OCI-LY7 (cell line): Measurements from ENCODE around the gene MAGI1. TPM values are rescaled to one million over a fixed set of nuclear protein-coding genes. Genes with fewer than 3 reads are reported as not detected.

ENCODE experiments used
- BruUV-seq: library from RNA; stranded (reverse); fragments of 400-500 nt; replicated peaks from 2 replicates; lab custom pipeline; 2021; lab: Mats Ljungman, UMichigan
- CTCF ChIA-PET: fragments of 300-600 bp; sonication (Branson Sonifier 250); formaldehyde crosslinking; loops from one replicate; lab custom pipeline; 2022; ENCODE audit warnings: antibody characterized with exemption; ENCODE audit not compliant: unreplicated experiment; lab: Charles Lee
- POLR2A ChIA-PET: fragments of 300-600 bp; sonication (Branson Sonifier 250); formaldehyde crosslinking; loops from one replicate; lab custom pipeline; 2022; ENCODE audit warnings: antibody characterized with exemption; lab: Charles Lee
- DNase-seq: peaks from one replicate; pipeline ENCODE4 v3.0.0-alpha.2; 2015; ENCODE audit warnings: low spot score
- H2AFZ ChIP-seq: fragments of 200-600 bp; sonication (generic), shearing (Covaris generic); 2 replicates; pipeline ENCODE4 v1.6.1; 2014; ENCODE audit warnings: mild to moderate bottlenecking, antibody characterized with exemption, low read length, moderate library complexity
- H3K27ac ChIP-seq: fragments of 200-600 bp; sonication (generic); 2 replicates; pipeline ENCODE4 v1.5.1; 2014; ENCODE audit warnings: mixed run types, low read depth, mild to moderate bottlenecking, moderate library complexity, low read length, inconsistent platforms; ENCODE audit not compliant: poor library complexity, severe bottlenecking
- H3K36me3 ChIP-seq: fragments of 200-600 bp; sonication (generic); 2 replicates; pipeline ENCODE4 v1.6.1; 2014; ENCODE audit warnings: mild to moderate bottlenecking, antibody characterized with exemption, low read length, moderate library complexity, mixed read lengths; ENCODE audit not compliant: insufficient read depth
- H3K4me1 ChIP-seq: fragments of 200-600 bp; sonication (generic); 2 replicates; pipeline ENCODE4 v1.5.1; 2014; ENCODE audit warnings: mild to moderate bottlenecking, low read length; ENCODE audit not compliant: insufficient read depth, poor library complexity, severe bottlenecking
- H3K4me2 ChIP-seq: fragments of 200-600 bp; sonication (generic); 2 replicates; pipeline ENCODE4 v1.6.1; 2014; ENCODE audit warnings: mild to moderate bottlenecking, low read length
- H3K4me3 ChIP-seq: fragments of 200-600 bp; sonication (generic); 2 replicates; pipeline ENCODE4 v1.5.1; 2014; ENCODE audit warnings: mild to moderate bottlenecking, low read depth, low read length; ENCODE audit not compliant: poor library complexity, severe bottlenecking
- H3K79me2 ChIP-seq: fragments of 200-600 bp; sonication (generic); 2 replicates; pipeline ENCODE4 v1.6.1; 2016; ENCODE audit warnings: low read depth, mild to moderate bottlenecking, low read length, moderate library complexity, mixed read lengths; ENCODE audit not compliant: insufficient read depth
- H3K9me2 ChIP-seq: fragments of 200-600 bp; sonication (generic); 2 replicates; pipeline ENCODE4 v1.6.1; 2016; ENCODE audit warnings: mild to moderate bottlenecking, low read length, mixed read lengths; ENCODE audit not compliant: insufficient read depth
- H3K9me3 ChIP-seq: fragments of 200-600 bp; sonication (generic); 2 replicates; pipeline ENCODE4 v1.6.1; 2014; ENCODE audit warnings: mild to moderate bottlenecking, mixed run types, low read length, mixed read lengths
- H4K20me1 ChIP-seq: fragments of 200-600 bp; sonication (generic); 2 replicates; pipeline ENCODE4 v1.6.1; 2014; ENCODE audit warnings: mild to moderate bottlenecking, antibody characterized with exemption, low read length, moderate library complexity, mixed read lengths; ENCODE audit not compliant: insufficient read depth
- EZH2phosphoT487 ChIP-seq: fragments of 200-600 bp; sonication (generic); IDR thresholded peaks from 2 replicates; pipeline ENCODE4 v1.6.1; 2018; ENCODE audit warnings: low read depth, borderline replicate concordance, mild to moderate bottlenecking, mixed run types, antibody characterized with exemption, low read length, moderate library complexity, mixed read lengths
- intact Hi-C: fragments of 100-400 bp; cut with micrococcal nuclease; formaldehyde crosslinking; loops from one replicate; pipeline ENCODE4 v1.10.0; 2022; ENCODE audit not compliant: unreplicated experiment
- total RNA-seq, 2 experiments: library from RNA; depleted of rRNA in 1 of 2; stranded (reverse); fragments of >200 nt in 1 of 2; shearing (Covaris generic) in 1 of 2; gene quantifications; 2 replicates each; pipeline ENCODE4 v1.2.3, GENCODE V29; 2014 to 2022
- TF ChIP-seq, protein P1 (sequence below): fragments of 200-600 bp; sonication (generic); conservative IDR thresholded peaks from 2 replicates; pipeline ENCODE4 v1.5.1; 2014; ENCODE audit warnings: mild to moderate bottlenecking, antibody characterized with exemption, low read length, moderate library complexity, mixed read lengths

MAGI1 gene
- total RNA-seq, 2 experiments from 2014 or later = 0.63 to 2.5 TPM

- H4K20me1 ChIP-seq = no peaks in the 10 kb centered on the region
- H3K79me2 ChIP-seq = no peaks in the 10 kb centered on the region
- BruUV-seq = no TSS peak
- ChIA-PET CTCF (no interaction called here), POLR2A (interaction anchor here (0.6 kb wide), 1 partner anchor 321 kb away, joined by 4 read pairs; no protein-coding TSS in a partner anchor)
- H3K4me3 ChIP-seq = no peak overlapping the region
- H3K4me1 ChIP-seq = no peaks in the 10 kb centered on the region
- no peak overlapping the region for H3K4me2 ChIP-seq
- no peak overlapping the region for H2AFZ ChIP-seq
- H3K9me3 ChIP-seq = no peaks in the 10 kb centered on the region
- no peak overlapping the region for H3K27ac ChIP-seq
- intact Hi-C loops = no loop called here
- DNase-seq = no peak
- H3K36me3 ChIP-seq = no peaks in the 10 kb centered on the region
- TF ChIP-seq EZH2phosphoT487 = no peak
- TF ChIP-seq, protein P1, sequence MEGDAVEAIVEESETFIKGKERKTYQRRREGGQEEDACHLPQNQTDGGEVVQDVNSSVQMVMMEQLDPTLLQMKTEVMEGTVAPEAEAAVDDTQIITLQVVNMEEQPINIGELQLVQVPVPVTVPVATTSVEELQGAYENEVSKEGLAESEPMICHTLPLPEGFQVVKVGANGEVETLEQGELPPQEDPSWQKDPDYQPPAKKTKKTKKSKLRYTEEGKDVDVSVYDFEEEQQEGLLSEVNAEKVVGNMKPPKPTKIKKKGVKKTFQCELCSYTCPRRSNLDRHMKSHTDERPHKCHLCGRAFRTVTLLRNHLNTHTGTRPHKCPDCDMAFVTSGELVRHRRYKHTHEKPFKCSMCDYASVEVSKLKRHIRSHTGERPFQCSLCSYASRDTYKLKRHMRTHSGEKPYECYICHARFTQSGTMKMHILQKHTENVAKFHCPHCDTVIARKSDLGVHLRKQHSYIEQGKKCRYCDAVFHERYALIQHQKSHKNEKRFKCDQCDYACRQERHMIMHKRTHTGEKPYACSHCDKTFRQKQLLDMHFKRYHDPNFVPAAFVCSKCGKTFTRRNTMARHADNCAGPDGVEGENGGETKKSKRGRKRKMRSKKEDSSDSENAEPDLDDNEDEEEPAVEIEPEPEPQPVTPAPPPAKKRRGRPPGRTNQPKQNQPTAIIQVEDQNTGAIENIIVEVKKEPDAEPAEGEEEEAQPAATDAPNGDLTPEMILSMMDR = no peak
- no peaks in the 10 kb centered on the region for H3K9me2 ChIP-seq
Observed at GRCh38 chr3:65758438-65758837, 280.3 kb downstream of the MAGI1 start.

GRCh38 chr3:65752636-65753035 lies 286.1 kb downstream of the MAGI1 start:
- no peaks in the 10 kb centered on the region for H3K36me3 ChIP-seq
- no peak overlapping the region for H3K27ac ChIP-seq
- no peaks in the 10 kb centered on the region for H3K9me2 ChIP-seq
- ChIA-PET POLR2A (interaction anchor here (0.6 kb wide), 1 partner anchor 965 kb away, joined by 3 read pairs; no protein-coding TSS in a partner anchor), CTCF (no interaction called here)
- no peaks in the 10 kb centered on the region for H3K79me2 ChIP-seq
- BruUV-seq = no TSS peak
- no peaks in the 10 kb centered on the region for H3K9me3 ChIP-seq
- no peak for DNase-seq
- no peak overlapping the region for H3K4me3 ChIP-seq
- H4K20me1 ChIP-seq = no peaks in the 10 kb centered on the region
- TF ChIP-seq, protein P1 = no peak
- TF ChIP-seq EZH2phosphoT487 = no peak
- no peaks in the 10 kb centered on the region for H3K4me1 ChIP-seq
- intact Hi-C loops = no loop called here
- no peak overlapping the region for H3K4me2 ChIP-seq
- H2AFZ ChIP-seq = no peak overlapping the region

DNA sequence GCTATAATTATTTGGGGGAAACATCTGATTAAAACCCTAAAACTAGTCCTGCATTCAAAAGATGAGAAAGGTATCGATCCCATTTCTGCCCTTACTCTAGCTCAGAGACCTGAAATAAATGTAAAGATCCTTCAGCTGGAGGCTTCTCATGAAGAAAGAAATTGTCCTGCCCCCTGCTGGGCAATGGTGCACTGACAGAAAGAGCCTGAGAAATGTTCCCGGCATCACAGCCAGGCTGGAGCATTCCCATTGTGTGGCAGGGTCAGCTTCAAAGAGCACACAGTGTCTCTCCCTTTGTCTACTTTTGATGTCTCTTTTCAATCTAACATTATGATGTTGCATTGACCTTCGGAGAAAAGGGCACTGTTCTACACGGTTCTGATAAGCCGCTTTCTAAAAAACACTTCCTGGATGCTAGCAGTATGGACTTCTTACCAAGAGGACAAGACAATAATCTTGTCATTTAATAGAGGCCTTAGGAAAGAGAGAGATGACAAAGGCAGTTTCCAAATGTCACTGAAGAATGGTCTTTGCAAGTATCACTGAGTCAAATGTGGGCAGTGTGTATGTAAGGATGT lies 287.5 kb downstream of the MAGI1 start:
- CTCF ChIA-PET = no interaction called here

More for the DNA sequence above, 287.5 kb downstream of the MAGI1 start:
- Histone ChIP-seq H3K9me3 (no peaks in the 10 kb centered on the region), H3K4me3 (no peak overlapping the region), H3K27ac (no peak overlapping the region), H2AFZ (no peak overlapping the region), H3K36me3 (no peaks in the 10 kb centered on the region), H3K79me2 (no peaks in the 10 kb centered on the region), H3K9me2 (no peaks in the 10 kb centered on the region), H4K20me1 (no peaks in the 10 kb centered on the region), H3K4me2 (no peak overlapping the region), H3K4me1 (no peaks in the 10 kb centered on the region)
- intact Hi-C loops = no loop called here
- POLR2A ChIA-PET = no interaction called here
- BruUV-seq = no TSS peak
- TF ChIP-seq, protein P1 = peak; percentile 79
- TF ChIP-seq EZH2phosphoT487 = no peak
- peak; percentile 17 for DNase-seq
